ENCODE measurements around the gene CXorf65.

DNA sequence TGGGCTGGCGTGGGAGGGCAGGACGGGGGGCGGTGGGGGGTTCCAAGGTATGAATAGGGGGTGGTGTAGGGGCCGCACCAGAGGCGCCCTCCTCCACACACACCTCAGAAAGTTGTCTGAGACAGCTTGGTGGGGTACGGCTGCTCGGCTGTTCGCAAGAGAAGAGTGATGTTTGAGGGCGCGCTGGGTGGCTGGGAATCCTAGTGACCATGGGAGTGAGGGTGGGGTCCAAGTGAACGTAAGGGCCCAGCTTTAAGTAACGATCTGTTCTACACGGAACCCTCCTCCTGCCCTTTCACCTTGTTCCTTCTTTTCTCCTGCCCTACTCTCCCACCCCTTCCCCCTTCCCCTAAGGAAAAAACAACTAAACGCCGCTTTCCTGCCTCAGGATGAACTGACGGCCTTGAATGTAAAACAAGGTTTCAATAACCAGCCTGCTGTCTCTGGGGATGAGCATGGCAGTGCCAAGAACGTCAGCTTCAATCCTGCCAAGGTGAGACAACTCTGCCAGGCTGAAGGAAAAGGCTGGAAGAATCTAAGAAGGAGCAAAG, 12.5 kb upstream of the CXorf65 start:
- TF ChIP-seq CTCF (IDR thresholded peaks at IDR 0.05) (no peak), EP300 (IDR thresholded peaks at IDR 0.05) (no peak)

All from stomach (tissue), 4 donors.